Transverse colon (tissue), 4 donors: Measurements from ENCODE around the gene LRRN4CL.

Experiments
- POLR2A ChIP-seq: fragments of 450-650 bp; IDR thresholded peaks from one replicate; pipeline ENCODE4 v1.6.1; 2016; ENCODE audit warnings: antibody characterized with exemption, mild to moderate bottlenecking, moderate library complexity
- POLR2AphosphoS5 ChIP-seq, 3 donors: sonication (generic); formaldehyde crosslinking; IDR thresholded peaks; one replicate each; pipeline ENCODE4 v1.6.1; 2016; ENCODE audit warnings: antibody characterized with exemption in 3 of 3
- TF ChIP-seq, protein P1 (sequence below), 5 experiments: fragments of 200-600 bp in 3 of 5; fragments of 450-650 bp in 2 of 5; sonication (generic) in 3 of 5; IDR thresholded peaks; 1 replicate in 2 of 5; 2 replicates in 3 of 5; pipeline ENCODE4 v1.5.1; 2016 to 2017; ENCODE audit warnings: antibody characterized with exemption in 5 of 5, inconsistent platforms in 3 of 5, mild to moderate bottlenecking in 2 of 5, moderate library complexity in 1 of 5

DNA sequence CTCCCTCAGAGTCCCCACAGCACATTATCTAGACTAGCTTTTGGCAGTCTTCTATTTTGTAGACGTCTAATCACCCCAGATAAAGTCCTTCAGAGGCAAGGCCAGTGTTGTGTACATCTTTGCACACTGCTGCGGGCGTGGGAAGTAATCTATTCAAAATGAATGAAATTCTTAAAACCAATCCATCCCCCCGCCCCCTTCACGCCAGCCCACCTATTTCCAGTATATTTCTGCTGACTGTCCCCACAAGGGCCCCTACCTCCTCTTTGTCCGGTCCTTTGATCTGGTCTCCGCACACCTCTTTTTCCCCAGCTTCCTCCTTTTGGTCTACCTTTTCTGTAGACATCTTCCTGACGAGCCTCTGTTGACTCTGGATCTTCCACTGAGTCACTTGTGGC is 17.5 kb upstream of the LRRN4CL start:
- TF ChIP-seq, protein P1, sequence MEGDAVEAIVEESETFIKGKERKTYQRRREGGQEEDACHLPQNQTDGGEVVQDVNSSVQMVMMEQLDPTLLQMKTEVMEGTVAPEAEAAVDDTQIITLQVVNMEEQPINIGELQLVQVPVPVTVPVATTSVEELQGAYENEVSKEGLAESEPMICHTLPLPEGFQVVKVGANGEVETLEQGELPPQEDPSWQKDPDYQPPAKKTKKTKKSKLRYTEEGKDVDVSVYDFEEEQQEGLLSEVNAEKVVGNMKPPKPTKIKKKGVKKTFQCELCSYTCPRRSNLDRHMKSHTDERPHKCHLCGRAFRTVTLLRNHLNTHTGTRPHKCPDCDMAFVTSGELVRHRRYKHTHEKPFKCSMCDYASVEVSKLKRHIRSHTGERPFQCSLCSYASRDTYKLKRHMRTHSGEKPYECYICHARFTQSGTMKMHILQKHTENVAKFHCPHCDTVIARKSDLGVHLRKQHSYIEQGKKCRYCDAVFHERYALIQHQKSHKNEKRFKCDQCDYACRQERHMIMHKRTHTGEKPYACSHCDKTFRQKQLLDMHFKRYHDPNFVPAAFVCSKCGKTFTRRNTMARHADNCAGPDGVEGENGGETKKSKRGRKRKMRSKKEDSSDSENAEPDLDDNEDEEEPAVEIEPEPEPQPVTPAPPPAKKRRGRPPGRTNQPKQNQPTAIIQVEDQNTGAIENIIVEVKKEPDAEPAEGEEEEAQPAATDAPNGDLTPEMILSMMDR (IDR thresholded peaks at IDR 0.05): no peak
- TF ChIP-seq POLR2A: no peak
- TF ChIP-seq POLR2AphosphoS5 (IDR thresholded peaks at IDR 0.05): no peak
